NT2/D1 (cell line): ENCODE measurements around the gene AHNAK.

ENCODE experiments used
- DNase-seq: peaks from one replicate; pipeline ENCODE4 v3.0.0-alpha.2; 2011; ENCODE audit warnings: low read depth, low spot score
- H3K27me3 ChIP-seq: 2 replicates; pipeline ENCODE4 v1.6.0; 2011; ENCODE audit warnings: mild to moderate bottlenecking; ENCODE audit not compliant: insufficient read length, insufficient read depth
- H3K36me3 ChIP-seq: 2 replicates; pipeline ENCODE4 v1.6.1; 2011; ENCODE audit warnings: mild to moderate bottlenecking, low read length, mixed read lengths; ENCODE audit not compliant: insufficient read depth, insufficient read length
- H3K4me1 ChIP-seq: 2 replicates; pipeline ENCODE4 v1.5.1; 2011; ENCODE audit not compliant: insufficient read depth, insufficient read length
- H3K4me3 ChIP-seq: 2 replicates; pipeline ENCODE4 v1.5.1; 2011; ENCODE audit warnings: low read depth; ENCODE audit not compliant: insufficient read length
- H3K9ac ChIP-seq: 2 replicates; pipeline ENCODE4 v1.6.0; 2011; ENCODE audit warnings: low read depth; ENCODE audit not compliant: insufficient read length
- H3K9me3 ChIP-seq: 2 replicates; pipeline ENCODE4 v1.5.1; 2011; ENCODE audit warnings: mild to moderate bottlenecking, low read length; ENCODE audit not compliant: insufficient read depth
- SUZ12 ChIP-seq: IDR thresholded peaks from 2 replicates; pipeline ENCODE4 v1.6.1; 2011; ENCODE audit not compliant: insufficient read length, insufficient read depth; ENCODE audit errors: extremely low read depth
- YY1 ChIP-seq: IDR thresholded peaks from 2 replicates; pipeline ENCODE4 v1.6.1; 2011; ENCODE audit not compliant: insufficient read length, insufficient read depth
- ZNF274 ChIP-seq: IDR thresholded peaks from 2 replicates; pipeline ENCODE4 v1.6.1; 2011; ENCODE audit warnings: mild to moderate bottlenecking, low read depth, low read length

Gene AHNAK

GRCh38 chr11:62506413-62507124 is 40.0 kb downstream of the AHNAK start:
- Histone ChIP-seq H3K4me1 (peaks cover 26% of the 10 kb centered on the region), H3K9me3 (no peaks in the 10 kb centered on the region)

GRCh38 chr11:62505440-62506091 is 41.0 kb downstream of the AHNAK start:
- H3K4me3 ChIP-seq = peak overlapping the region; percentile 17
- H3K36me3 ChIP-seq = no peaks in the 10 kb centered on the region
- H3K27me3 ChIP-seq = no peaks in the 10 kb centered on the region
- TF ChIP-seq SUZ12 (no peak), ZNF274 (no peak), YY1 (no peak)
- H3K9ac ChIP-seq = peak overlapping the region; percentile 46
- peaks cover 31% of the 10 kb centered on the region for H3K4me1 ChIP-seq
- no peak for DNase-seq
- H3K9me3 ChIP-seq = no peaks in the 10 kb centered on the region

More at GRCh38 chr11:62506413-62507124, 40.0 kb downstream of the AHNAK start:
- no peaks in the 10 kb centered on the region for H3K36me3 ChIP-seq
- H3K4me3 ChIP-seq = no peak overlapping the region
- H3K27me3 ChIP-seq = no peaks in the 10 kb centered on the region
- TF ChIP-seq YY1 (no peak), ZNF274 (no peak), SUZ12 (no peak)
- no peak for DNase-seq
- peak overlapping the region; percentile 50 for H3K9ac ChIP-seq

GRCh38 chr11:62505059-62505439 is 41.6 kb downstream of the AHNAK start:
- Histone ChIP-seq H3K4me1 (peaks cover 31% of the 10 kb centered on the region), H3K27me3 (no peaks in the 10 kb centered on the region), H3K9me3 (no peaks in the 10 kb centered on the region), H3K4me3 (peak overlapping the region; percentile 17), H3K36me3 (no peaks in the 10 kb centered on the region), H3K9ac (peak overlapping the region; percentile 46)
- DNase-seq = no peak
- TF ChIP-seq YY1 (no peak), SUZ12 (no peak), ZNF274 (no peak)

DNA sequence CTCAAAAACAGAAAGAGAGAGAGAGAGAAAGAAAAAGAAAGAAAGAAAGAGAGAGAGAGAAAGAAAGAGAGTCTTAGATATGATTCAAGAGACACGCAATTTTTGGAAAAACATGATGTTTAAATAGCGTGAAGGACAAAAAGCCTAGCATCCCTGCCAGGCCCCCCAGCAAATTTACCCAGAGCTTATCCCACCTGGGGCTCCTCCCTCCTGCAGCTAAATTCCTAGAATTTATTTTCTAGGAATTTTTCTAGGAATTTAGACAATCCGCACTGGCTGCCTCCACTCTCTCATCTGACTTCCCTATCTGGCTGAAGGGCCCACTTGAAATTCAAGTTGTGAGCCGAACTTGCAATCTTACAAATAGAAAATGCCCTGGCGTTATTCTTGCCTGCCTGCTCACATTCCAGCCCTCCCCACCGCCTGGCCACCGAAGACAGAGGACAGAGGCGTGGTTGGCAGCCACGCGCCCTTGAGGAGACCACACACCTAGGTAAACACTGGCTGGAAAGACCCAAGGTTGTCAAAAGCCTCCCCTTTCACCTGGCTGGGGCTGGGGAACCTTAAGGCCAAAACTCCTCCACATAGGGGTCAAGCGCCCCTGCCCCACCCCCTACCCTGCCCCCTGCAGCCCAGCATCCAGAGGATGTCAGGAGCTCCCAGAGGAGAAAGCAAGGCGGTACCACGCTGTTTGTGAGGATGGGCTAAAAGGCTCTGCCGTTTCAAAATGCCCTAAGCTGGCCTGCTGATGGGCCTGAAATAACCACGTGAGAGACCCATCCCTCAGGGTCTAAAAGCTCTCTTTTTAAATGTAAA is 42.2 kb downstream of the AHNAK start:
- Histone ChIP-seq H3K9me3 (no peaks in the 10 kb centered on the region), H3K36me3 (no peaks in the 10 kb centered on the region), H3K9ac (no peak overlapping the region), H3K4me3 (no peak overlapping the region), H3K27me3 (no peaks in the 10 kb centered on the region), H3K4me1 (peaks cover 36% of the 10 kb centered on the region)
- TF ChIP-seq YY1 (no peak), ZNF274 (no peak)
- no peak for DNase-seq

- DNase-seq = no peak
- TF ChIP-seq ZNF274 = no peak
- TF ChIP-seq YY1 = no peak
- no peak for TF ChIP-seq SUZ12
- Histone ChIP-seq H3K4me3 (no peak overlapping the region), H3K36me3 (no peaks in the 10 kb centered on the region), H3K4me1 (peaks cover 36% of the 10 kb centered on the region), H3K9ac (no peak overlapping the region), H3K27me3 (no peaks in the 10 kb centered on the region), H3K9me3 (no peaks in the 10 kb centered on the region)
Observed at GRCh38 chr11:62502030-62502730, 44.4 kb downstream of the AHNAK start.

- Histone ChIP-seq H3K27me3 (no peaks in the 10 kb centered on the region), H3K4me3 (no peak overlapping the region), H3K9me3 (no peaks in the 10 kb centered on the region), H3K4me1 (peaks cover 32% of the 10 kb centered on the region), H3K9ac (peak overlapping the region; percentile 54), H3K36me3 (no peaks in the 10 kb centered on the region)
- no peak for TF ChIP-seq YY1
- no peak for TF ChIP-seq ZNF274
- TF ChIP-seq SUZ12 = no peak
- no peak for DNase-seq
Observed at GRCh38 chr11:62501432-62501891, 45.1 kb downstream of the AHNAK start.

- no peak overlapping the region for H3K9ac ChIP-seq
- H3K4me1 ChIP-seq = peaks cover 28% of the 10 kb centered on the region
Observed at GRCh38 chr11:62500650-62501030, 46.0 kb downstream of the AHNAK start.

More at GRCh38 chr11:62500650-62501030, 46.0 kb downstream of the AHNAK start:
- Histone ChIP-seq H3K27me3 (no peaks in the 10 kb centered on the region), H3K36me3 (no peaks in the 10 kb centered on the region), H3K9me3 (no peaks in the 10 kb centered on the region), H3K4me3 (no peak overlapping the region)
- TF ChIP-seq SUZ12 (no peak), ZNF274 (no peak), YY1 (no peak)
- DNase-seq = no peak
